Liver (tissue), 9 donors: ENCODE results near the gene RELN. TPM values are rescaled to one million over a fixed set of nuclear protein-coding genes. Genes with fewer than 3 reads are reported as not detected.

Source experiments
- DNase-seq: peaks from one replicate; pipeline ENCODE4 v3.0.0-alpha.2; 2017; ENCODE audit warnings: low spot score
- H3K27ac ChIP-seq, 2 donors: one replicate each; pipeline ENCODE4 v1.7.0; 2013; ENCODE audit warnings: inconsistent platforms in 2 of 2, low read length in 2 of 2, control low read depth in 1 of 2, low read depth in 1 of 2, mild to moderate bottlenecking in 1 of 2
- H3K27me3 ChIP-seq, 4 donors: one replicate each; pipeline versions ENCODE4 v1.6.1 to v1.7.0; 2013; ENCODE audit warnings: low read length in 3 of 4, inconsistent platforms in 1 of 4, mild to moderate bottlenecking in 1 of 4, moderate library complexity in 1 of 4; ENCODE audit not compliant: control insufficient read depth in 4 of 4, insufficient read depth in 4 of 4
- H3K36me3 ChIP-seq, 4 donors: one replicate each; pipeline versions ENCODE4 v1.6.1 to v1.7.0; 2013; ENCODE audit warnings: low read length in 3 of 4, mild to moderate bottlenecking in 3 of 4, low read depth in 1 of 4, moderate library complexity in 1 of 4; ENCODE audit not compliant: control insufficient read depth in 4 of 4, insufficient read depth in 3 of 4
- H3K4me1 ChIP-seq, 4 donors: one replicate each; pipeline versions ENCODE4 v1.6.1 to v1.7.0; 2013; ENCODE audit warnings: low read length in 3 of 4, mild to moderate bottlenecking in 3 of 4, moderate library complexity in 1 of 4; ENCODE audit not compliant: control insufficient read depth in 4 of 4, insufficient read depth in 4 of 4
- H3K4me3 ChIP-seq, 3 donors: one replicate each; pipeline versions ENCODE4 v1.6.1 to v1.7.0; 2013; ENCODE audit warnings: low read length in 3 of 3, control low read depth in 1 of 3, low read depth in 1 of 3, mild to moderate bottlenecking in 1 of 3
- H3K9ac ChIP-seq, 2 donors: one replicate each; pipeline ENCODE4 v1.7.0; 2013; ENCODE audit warnings: low read length in 2 of 2, mild to moderate bottlenecking in 2 of 2, moderate library complexity in 2 of 2, control low read depth in 1 of 2, low read depth in 1 of 2
- H3K9me3 ChIP-seq, 4 donors: one replicate each; pipeline versions ENCODE4 v1.6.1 to v1.7.0; 2013; ENCODE audit warnings: low read length in 3 of 4; ENCODE audit not compliant: control insufficient read depth in 4 of 4
- EGR1 ChIP-seq, 2 donors: IDR thresholded peaks; 2 replicates each; pipeline ENCODE4 v1.6.1; 2016 to 2018; ENCODE audit warnings: antibody characterized with exemption in 2 of 2, low read depth in 2 of 2
- FOXA1 ChIP-seq: IDR thresholded peaks from 2 replicates; pipeline ENCODE4 v1.6.1; 2016; ENCODE audit warnings: antibody characterized with exemption
- FOXA2 ChIP-seq: IDR thresholded peaks from 2 replicates; pipeline ENCODE4 v1.6.1; 2016; ENCODE audit warnings: antibody characterized with exemption
- GABPA ChIP-seq, 2 donors: IDR thresholded peaks in 1 of 2; conservative IDR thresholded peaks in 1 of 2; 2 replicates each; pipeline ENCODE4 v1.6.1; 2016; ENCODE audit warnings: antibody characterized with exemption in 2 of 2, mild to moderate bottlenecking in 1 of 2, moderate library complexity in 1 of 2
- HNF4A ChIP-seq, 2 donors: conservative IDR thresholded peaks; 2 replicates each; pipeline ENCODE4 v1.6.1; 2016; ENCODE audit warnings: antibody characterized with exemption in 2 of 2, mild to moderate bottlenecking in 2 of 2
- HNF4G ChIP-seq: IDR thresholded peaks from 2 replicates; pipeline ENCODE4 v1.6.1; 2016; ENCODE audit warnings: antibody characterized with exemption
- JUND ChIP-seq, 2 donors: IDR thresholded peaks; 2 replicates each; pipeline ENCODE4 v1.6.1; 2016; ENCODE audit warnings: antibody characterized with exemption in 2 of 2
- MAX ChIP-seq: IDR thresholded peaks from 2 replicates; pipeline ENCODE4 v1.6.1; 2016; ENCODE audit warnings: antibody characterized with exemption
- NR2F2 ChIP-seq: IDR thresholded peaks from 2 replicates; pipeline ENCODE4 v1.6.1; 2016; ENCODE audit warnings: antibody characterized with exemption
- RAD21 ChIP-seq, 2 donors: IDR thresholded peaks; 2 replicates each; pipeline ENCODE4 v1.6.1; 2016; ENCODE audit warnings: antibody characterized with exemption in 2 of 2, mild to moderate bottlenecking in 2 of 2
- RXRA ChIP-seq, 2 donors: IDR thresholded peaks; 2 replicates each; pipeline ENCODE4 v1.6.1; 2017 to 2018; ENCODE audit warnings: antibody characterized with exemption in 2 of 2, mild to moderate bottlenecking in 1 of 2
- SP1 ChIP-seq: IDR thresholded peaks from 2 replicates; pipeline ENCODE4 v1.6.1; 2018; ENCODE audit warnings: antibody characterized with exemption, mild to moderate bottlenecking
- TAF1 ChIP-seq: conservative IDR thresholded peaks from 2 replicates; pipeline ENCODE4 v1.6.1; 2016; ENCODE audit warnings: antibody characterized with exemption, mild to moderate bottlenecking
- YY1 ChIP-seq: IDR thresholded peaks from 2 replicates; pipeline ENCODE4 v1.6.1; 2016; ENCODE audit warnings: antibody characterized with exemption, mild to moderate bottlenecking
- WGBS: extraction: QIAGEN DNeasy Blood & Tissue Kit; methylation state at CpG from one replicate; pipeline ENCODE4 v1.1.7; 2013; 5-methylcytosine and 5-hydroxymethylcytosine counted together
- polyA plus RNA-seq, 2 donors: library from polyadenylated mRNA; stranded (reverse) in 1 of 2; unstranded in 1 of 2; fragments of 200-250 nt in 1 of 2; fragments of >200 nt in 1 of 2; fragmentation: Nextera tagmentation in 1 of 2; extraction: Ambion mirVana in 1 of 2; gene quantifications; one replicate each; pipeline versions ENCODE4 v1.2.1 to v1.2.3, GENCODE V29; 2013 to 2015
- total RNA-seq, 2 donors: library from RNA; depleted of rRNA; stranded (reverse); fragments of >200 nt; gene quantifications; one replicate each; pipeline ENCODE4 v1.2.3, GENCODE V29; 2014
- TF ChIP-seq, protein P1 (sequence below): IDR thresholded peaks from 2 replicates; pipeline ENCODE4 v1.6.1; 2016; ENCODE audit warnings: antibody characterized with exemption
- TF ChIP-seq, protein P2 (sequence below): IDR thresholded peaks from 2 replicates; pipeline ENCODE4 v1.6.1; 2016; ENCODE audit warnings: antibody characterized with exemption
- TF ChIP-seq, protein P3 (sequence below): IDR thresholded peaks from 2 replicates; pipeline ENCODE4 v1.6.1; 2016; ENCODE audit warnings: antibody characterized with exemption, mild to moderate bottlenecking
- donor health status: healthy.
- donor health status: healthy.
- donor health status: healthy.
- donor health status: healthy.
- donor health status: healthy.

RELN gene
- total and polyA plus RNA-seq, 4 donors = 10.0 to 69.8 (median 28.4) TPM

DNA sequence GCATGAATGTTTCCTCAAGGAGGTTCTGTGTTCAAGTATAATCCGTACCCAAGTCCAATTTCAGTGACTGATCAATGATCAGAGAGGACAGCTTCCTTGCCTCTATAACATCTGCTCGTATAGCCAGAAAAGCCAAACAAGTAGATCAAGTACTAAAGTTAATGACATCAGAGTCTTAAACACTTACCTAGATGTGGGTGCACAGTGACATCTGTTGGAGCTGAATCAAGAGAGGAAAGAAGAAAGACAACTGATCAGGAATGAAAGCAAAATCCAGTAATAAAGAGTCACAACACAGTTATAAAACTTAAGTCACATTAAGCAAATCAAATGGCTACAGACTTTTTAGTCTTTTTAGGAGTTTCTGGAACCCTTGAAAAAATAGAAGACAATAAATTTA, 236.5 kb downstream of the RELN start:
- H3K9ac ChIP-seq = no peak overlapping the region
- TF ChIP-seq, protein P1, sequence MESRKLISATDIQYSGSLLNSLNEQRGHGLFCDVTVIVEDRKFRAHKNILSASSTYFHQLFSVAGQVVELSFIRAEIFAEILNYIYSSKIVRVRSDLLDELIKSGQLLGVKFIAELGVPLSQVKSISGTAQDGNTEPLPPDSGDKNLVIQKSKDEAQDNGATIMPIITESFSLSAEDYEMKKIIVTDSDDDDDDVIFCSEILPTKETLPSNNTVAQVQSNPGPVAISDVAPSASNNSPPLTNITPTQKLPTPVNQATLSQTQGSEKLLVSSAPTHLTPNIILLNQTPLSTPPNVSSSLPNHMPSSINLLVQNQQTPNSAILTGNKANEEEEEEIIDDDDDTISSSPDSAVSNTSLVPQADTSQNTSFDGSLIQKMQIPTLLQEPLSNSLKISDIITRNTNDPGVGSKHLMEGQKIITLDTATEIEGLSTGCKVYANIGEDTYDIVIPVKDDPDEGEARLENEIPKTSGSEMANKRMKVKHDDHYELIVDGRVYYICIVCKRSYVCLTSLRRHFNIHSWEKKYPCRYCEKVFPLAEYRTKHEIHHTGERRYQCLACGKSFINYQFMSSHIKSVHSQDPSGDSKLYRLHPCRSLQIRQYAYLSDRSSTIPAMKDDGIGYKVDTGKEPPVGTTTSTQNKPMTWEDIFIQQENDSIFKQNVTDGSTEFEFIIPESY = no peak
- TF ChIP-seq HNF4G (no peak), GABPA (IDR thresholded peaks at IDR 0.05 in 1 of 2, conservative IDR thresholded peaks at IDR 0.05 in 1 of 2) (no peak), FOXA2 (no peak), SP1 (no peak), RXRA (IDR thresholded peaks at IDR 0.05) (no peak), TAF1 (no peak), HNF4A (conservative IDR thresholded peaks at IDR 0.05) (no peak), YY1 (no peak)
- DNase-seq = no peak
- no peaks in the 10 kb centered on the region for H3K9me3 ChIP-seq
- no peak overlapping the region for H3K4me3 ChIP-seq
- H3K27me3 ChIP-seq = no peaks in the 10 kb centered on the region
- no peaks in the 10 kb centered on the region for H3K36me3 ChIP-seq
- no peaks in the 10 kb centered on the region for H3K4me1 ChIP-seq
- H3K27ac ChIP-seq = no peak overlapping the region
- WGBS = 78% methylated on average over 2 of the region's 2 CpGs

- WGBS = 84% methylated on average over 8 of the region's 8 CpGs
- no peak for DNase-seq
- no peak for TF ChIP-seq RXRA (IDR thresholded peaks at IDR 0.05)
- TF ChIP-seq, protein P2, sequence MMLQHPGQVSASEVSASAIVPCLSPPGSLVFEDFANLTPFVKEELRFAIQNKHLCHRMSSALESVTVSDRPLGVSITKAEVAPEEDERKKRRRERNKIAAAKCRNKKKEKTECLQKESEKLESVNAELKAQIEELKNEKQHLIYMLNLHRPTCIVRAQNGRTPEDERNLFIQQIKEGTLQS = no peak
- no peak for TF ChIP-seq MAX
- TF ChIP-seq FOXA2 = no peak
- no peak for TF ChIP-seq RAD21 (IDR thresholded peaks at IDR 0.05)
- TF ChIP-seq JUND (IDR thresholded peaks at IDR 0.05) = no peak
Observed at GRCh38 chr7:103751311-103751880, 238.1 kb downstream of the RELN start.

DNA sequence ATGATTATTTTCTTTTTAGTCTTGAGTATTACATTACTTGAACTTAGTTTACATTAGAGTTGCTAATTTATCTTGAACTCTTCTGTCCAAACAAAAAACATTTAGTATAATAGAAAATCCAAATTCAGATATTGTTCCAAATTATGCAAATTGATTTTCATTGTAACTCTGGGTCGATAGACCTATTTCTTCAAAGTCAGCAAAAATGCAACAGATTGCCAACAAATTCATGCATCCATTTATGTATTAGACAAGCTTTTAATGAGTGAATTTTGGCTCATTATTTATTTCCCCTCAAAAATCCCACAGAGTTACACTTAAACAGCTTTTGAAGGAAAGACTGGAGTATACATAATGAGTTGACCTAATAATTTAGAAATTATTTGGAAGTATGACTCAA, 240.8 kb downstream of the RELN start:
- DNase-seq = no peak
- 80% methylated on average over 1 of the region's 1 CpG for WGBS
- no peaks in the 10 kb centered on the region for H3K9me3 ChIP-seq
- H3K4me3 ChIP-seq = no peak overlapping the region
- no peaks in the 10 kb centered on the region for H3K27me3 ChIP-seq
- H3K4me1 ChIP-seq = no peaks in the 10 kb centered on the region
- H3K9ac ChIP-seq = no peak overlapping the region
- H3K27ac ChIP-seq = no peak overlapping the region
- H3K36me3 ChIP-seq = no peaks in the 10 kb centered on the region
- TF ChIP-seq FOXA2 (no peak), SP1 (no peak), JUND (IDR thresholded peaks at IDR 0.05) (no peak), FOXA1 (no peak), YY1 (no peak), GABPA (IDR thresholded peaks at IDR 0.05 in 1 of 2, conservative IDR thresholded peaks at IDR 0.05 in 1 of 2) (no peak), HNF4A (conservative IDR thresholded peaks at IDR 0.05) (no peak), NR2F2 (no peak), EGR1 (IDR thresholded peaks at IDR 0.05; ENCODE audit: low read depth in 2 of 2) (no peak), MAX (no peak)
- TF ChIP-seq, protein P3, sequence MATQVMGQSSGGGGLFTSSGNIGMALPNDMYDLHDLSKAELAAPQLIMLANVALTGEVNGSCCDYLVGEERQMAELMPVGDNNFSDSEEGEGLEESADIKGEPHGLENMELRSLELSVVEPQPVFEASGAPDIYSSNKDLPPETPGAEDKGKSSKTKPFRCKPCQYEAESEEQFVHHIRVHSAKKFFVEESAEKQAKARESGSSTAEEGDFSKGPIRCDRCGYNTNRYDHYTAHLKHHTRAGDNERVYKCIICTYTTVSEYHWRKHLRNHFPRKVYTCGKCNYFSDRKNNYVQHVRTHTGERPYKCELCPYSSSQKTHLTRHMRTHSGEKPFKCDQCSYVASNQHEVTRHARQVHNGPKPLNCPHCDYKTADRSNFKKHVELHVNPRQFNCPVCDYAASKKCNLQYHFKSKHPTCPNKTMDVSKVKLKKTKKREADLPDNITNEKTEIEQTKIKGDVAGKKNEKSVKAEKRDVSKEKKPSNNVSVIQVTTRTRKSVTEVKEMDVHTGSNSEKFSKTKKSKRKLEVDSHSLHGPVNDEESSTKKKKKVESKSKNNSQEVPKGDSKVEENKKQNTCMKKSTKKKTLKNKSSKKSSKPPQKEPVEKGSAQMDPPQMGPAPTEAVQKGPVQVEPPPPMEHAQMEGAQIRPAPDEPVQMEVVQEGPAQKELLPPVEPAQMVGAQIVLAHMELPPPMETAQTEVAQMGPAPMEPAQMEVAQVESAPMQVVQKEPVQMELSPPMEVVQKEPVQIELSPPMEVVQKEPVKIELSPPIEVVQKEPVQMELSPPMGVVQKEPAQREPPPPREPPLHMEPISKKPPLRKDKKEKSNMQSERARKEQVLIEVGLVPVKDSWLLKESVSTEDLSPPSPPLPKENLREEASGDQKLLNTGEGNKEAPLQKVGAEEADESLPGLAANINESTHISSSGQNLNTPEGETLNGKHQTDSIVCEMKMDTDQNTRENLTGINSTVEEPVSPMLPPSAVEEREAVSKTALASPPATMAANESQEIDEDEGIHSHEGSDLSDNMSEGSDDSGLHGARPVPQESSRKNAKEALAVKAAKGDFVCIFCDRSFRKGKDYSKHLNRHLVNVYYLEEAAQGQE = no peak
- TF ChIP-seq, protein P2 = no peak
- TF ChIP-seq, protein P1 = no peak

More at GRCh38 chr7:103751311-103751880, 238.1 kb downstream of the RELN start:
- Histone ChIP-seq H3K4me3 (no peak overlapping the region), H3K4me1 (no peaks in the 10 kb centered on the region), H3K36me3 (no peaks in the 10 kb centered on the region), H3K9me3 (no peaks in the 10 kb centered on the region), H3K9ac (no peak overlapping the region), H3K27me3 (no peaks in the 10 kb centered on the region), H3K27ac (no peak overlapping the region)
